ENCODE results near the gene LY6G6D. TPM values are rescaled to one million over a fixed set of nuclear protein-coding genes. Genes with fewer than 3 reads are reported as not detected.

The LY6G6D gene
- total and polyA plus RNA-seq, 2 of the 13 experiments (the other 11 are each of a cell fraction or from before 2014, with no cell fraction given): not detected

DNA sequence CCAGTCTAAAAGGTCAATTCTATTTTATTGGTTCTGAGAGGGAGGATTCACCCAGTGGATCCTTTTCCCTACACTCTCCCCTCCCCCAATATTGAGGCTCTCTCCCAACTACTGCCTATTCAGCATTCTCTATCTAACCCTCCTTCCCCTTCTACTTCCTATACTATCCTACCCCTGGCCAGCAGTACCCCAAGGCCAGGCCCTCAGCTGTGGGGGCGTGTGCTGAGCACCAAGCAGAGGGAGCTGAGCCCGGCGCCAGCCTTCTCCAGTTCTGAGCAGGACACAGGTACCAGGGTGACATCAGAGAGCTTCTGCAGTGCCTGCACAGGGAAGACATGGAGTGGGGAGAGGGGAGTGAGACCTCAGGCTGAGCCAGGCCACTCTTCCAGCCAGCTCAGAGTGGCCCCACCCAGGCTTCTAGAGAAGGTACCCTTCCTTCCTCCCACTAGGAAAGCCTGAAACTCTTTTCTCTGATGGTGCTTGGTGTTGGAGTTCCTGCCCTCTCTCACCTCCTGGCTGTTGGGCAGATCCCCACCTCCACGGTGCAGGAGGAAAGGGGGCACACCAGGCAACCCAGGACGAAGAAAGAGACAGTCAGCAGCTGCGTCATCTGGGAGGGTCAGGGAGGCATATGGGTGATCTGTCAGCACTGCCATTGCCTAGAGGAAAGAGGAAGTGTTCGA lies 12.0 kb downstream of the LY6G6D start:
- WGBS (ENCODE audit: low lambda C conversion rate): 84% methylated on average over 7 of the region's 7 CpGs
- Histone ChIP-seq H3K36me3 (replicated peaks in 1 of 2; ENCODE audit: control insufficient read depth in 1 of 2, insufficient read depth in 2 of 2, low read length in 2 of 2) (peaks cover 14 to 18% of the 10 kb centered on the region in 2 experiments), H3K27ac (ENCODE audit: extremely low read length, insufficient read depth, low read length) (no peak overlapping the region), H4K20me1 (ENCODE audit: insufficient read depth, low read length) (peaks cover 11% of the 10 kb centered on the region; the same call in 1 of the 2 replicates), H3K79me2 (ENCODE audit: insufficient read depth, low read length) (no peaks in the 10 kb centered on the region), H3K4me1 (ENCODE audit: insufficient read depth, low read length) (peaks cover 33% of the 10 kb centered on the region), H2AFZ (ENCODE audit: low read length) (no peak overlapping the region), H3K4me2 (ENCODE audit: low read depth, low read length) (no peak overlapping the region), H3K9ac (ENCODE audit: insufficient read depth, low read depth, low read length) (no peak overlapping the region), H3K9me3 (ENCODE audit: low read length) (no peaks in the 10 kb centered on the region), H3K27me3 (ENCODE audit: control insufficient read depth in 1 of 2, insufficient read depth in 2 of 2, low read length in 2 of 2) (peaks cover 0 to under 1% of the 10 kb centered on the region in 2 experiments; a peak in 2 of 5 replicates), H3K4me3 (replicated peaks in 1 of 3; ENCODE audit: insufficient read depth in 1 of 3, low read depth in 2 of 3, low read length in 3 of 3) (no peak overlapping the region)
- intact Hi-C loops (cut with micrococcal nuclease; ENCODE audit: unreplicated experiment): no loop called here
- ChIA-PET CTCF (ENCODE audit: low intra/inter-chr PET ratio, low total read pairs) (interaction anchor here (4.2 kb wide), 1 partner anchor 43 kb away, joined by 74 read pairs; no protein-coding TSS in a partner anchor), POLR2A (interaction anchor here (2.1 to 6.1 kb wide), 2 partner anchors 12 to 43 kb away, joined by 11 to 122 read pairs; partner anchors contain the start of genes CLIC1 and MSH5)
- TF ChIP-seq SOX6 (IDR thresholded peaks at IDR 0.05) (no peak), SOX6 (CRISPR knock-in tag; IDR thresholded peaks at IDR 0.05) (no peak), MAFK (conservative IDR thresholded peaks at IDR 0.05 in 1 of 2, IDR thresholded peaks at IDR 0.05 in 1 of 2; ENCODE audit: low read length in 2 of 2) (peak in 1 of 2 experiments; percentile 24; a peak in 2 of 4 replicates), SRSF4 (IDR thresholded peaks at IDR 0.05; ENCODE audit: low read depth, low read length, poor library complexity, severe bottlenecking) (no peak)
- in situ Hi-C loops (cut with HindIII; ENCODE audit: extremely low pct_ligation_motif_present, low pct_unique_long_range_greater_than_20kb): no loop called here
- DNase-seq (ENCODE audit: low spot score): no peak
- BruUV-seq (replicated peaks): no TSS peak
- ATAC-seq: no peak
- no peak for FAIRE-seq

DNA sequence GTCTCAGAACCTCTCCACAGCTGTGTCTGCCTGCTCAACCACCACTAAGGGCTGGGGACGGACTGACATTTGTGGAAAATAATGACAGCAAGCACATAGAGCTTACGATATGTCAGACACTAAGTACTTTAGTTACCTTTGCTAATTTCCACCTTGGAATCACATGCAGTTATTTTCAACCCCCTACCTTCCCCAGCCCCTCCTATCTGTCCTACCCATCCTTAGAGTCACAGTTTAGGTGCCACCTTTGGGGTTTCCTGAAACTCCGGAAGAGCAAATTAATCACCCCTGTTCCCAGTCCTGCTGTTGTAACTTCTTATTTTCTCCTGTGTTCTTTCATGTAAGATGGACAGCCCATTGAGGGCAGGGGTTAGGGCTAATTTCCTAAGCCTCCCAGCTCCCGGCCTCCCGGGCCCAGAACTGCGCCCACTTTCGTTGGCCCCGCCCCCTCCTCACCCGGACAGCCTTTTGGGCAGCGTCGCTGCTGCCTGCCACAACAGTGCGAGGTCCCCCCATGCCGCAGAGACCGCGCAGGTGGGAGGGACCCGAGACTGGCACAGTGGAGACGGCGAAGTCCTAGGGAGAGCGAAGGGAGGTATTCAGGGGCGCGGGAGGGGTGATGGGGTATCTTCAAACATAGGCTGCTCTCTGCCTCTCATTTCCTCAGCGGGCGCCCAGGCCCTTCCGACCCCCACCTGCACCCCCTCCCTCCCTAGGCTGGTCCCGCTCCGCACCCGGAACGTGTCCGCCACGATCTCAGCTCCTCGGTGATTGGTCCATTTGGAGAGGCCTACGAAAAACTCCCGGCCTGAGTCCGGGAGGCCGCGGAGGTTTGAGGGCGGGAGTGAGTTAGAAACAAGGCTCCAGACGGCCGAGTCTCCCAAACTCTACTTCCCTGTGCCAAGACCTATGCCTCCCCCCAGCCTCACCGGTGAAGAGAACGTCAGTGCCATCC lies 12.8 kb downstream of the LY6G6D start:
- peaks cover under 1% of the 10 kb centered on the region for H3K79me2 ChIP-seq (ENCODE audit: insufficient read depth, low read length)
- in situ Hi-C loops (cut with HindIII; ENCODE audit: extremely low pct_ligation_motif_present, low pct_unique_long_range_greater_than_20kb) (no loop called here), intact Hi-C loops (cut with micrococcal nuclease; ENCODE audit: unreplicated experiment) (no loop called here)
- H3K9me3 ChIP-seq (ENCODE audit: low read length): no peaks in the 10 kb centered on the region
- H4K20me1 ChIP-seq (ENCODE audit: insufficient read depth, low read length): peaks cover 14% of the 10 kb centered on the region; the same call in 1 of the 2 replicates
- no peak for FAIRE-seq
- H3K9ac ChIP-seq (ENCODE audit: insufficient read depth, low read depth, low read length): no peak overlapping the region
- POLR2A ChIA-PET: interaction anchor here (2.1 to 6.1 kb wide), 2 partner anchors 11 to 42 kb away, joined by 11 to 122 read pairs; partner anchors contain the start of genes CLIC1 and MSH5
- 96% methylated on average over 41 of the region's 41 CpGs for WGBS (ENCODE audit: low lambda C conversion rate)
- CTCF ChIA-PET (ENCODE audit: low intra/inter-chr PET ratio, low total read pairs): interaction anchor here (1.1 to 4.2 kb wide), 2 partner anchors 42 to 47 kb away, joined by 3 to 74 read pairs; partner anchors contain the start of gene LY6G5C
- H3K36me3 ChIP-seq (replicated peaks in 1 of 2; ENCODE audit: control insufficient read depth in 1 of 2, insufficient read depth in 2 of 2, low read length in 2 of 2): peaks cover 15 to 24% of the 10 kb centered on the region in 2 experiments
- H3K27me3 ChIP-seq (ENCODE audit: control insufficient read depth in 1 of 2, insufficient read depth in 2 of 2, low read length in 2 of 2): no peaks in the 10 kb centered on the region
- H2AFZ ChIP-seq (ENCODE audit: low read length): no peak overlapping the region
- no peak for DNase-seq (ENCODE audit: low spot score)
- no peak overlapping the region for H3K4me2 ChIP-seq (ENCODE audit: low read depth, low read length)
- no peak overlapping the region for H3K27ac ChIP-seq (ENCODE audit: extremely low read length, insufficient read depth, low read length)
- BruUV-seq (replicated peaks): no TSS peak
- H3K4me1 ChIP-seq (ENCODE audit: insufficient read depth, low read length): peaks cover 40% of the 10 kb centered on the region
- no peak overlapping the region for H3K4me3 ChIP-seq (replicated peaks in 1 of 3; ENCODE audit: insufficient read depth in 1 of 3, low read depth in 2 of 3, low read length in 3 of 3)
- no peak for ATAC-seq
- TF ChIP-seq, protein P1, sequence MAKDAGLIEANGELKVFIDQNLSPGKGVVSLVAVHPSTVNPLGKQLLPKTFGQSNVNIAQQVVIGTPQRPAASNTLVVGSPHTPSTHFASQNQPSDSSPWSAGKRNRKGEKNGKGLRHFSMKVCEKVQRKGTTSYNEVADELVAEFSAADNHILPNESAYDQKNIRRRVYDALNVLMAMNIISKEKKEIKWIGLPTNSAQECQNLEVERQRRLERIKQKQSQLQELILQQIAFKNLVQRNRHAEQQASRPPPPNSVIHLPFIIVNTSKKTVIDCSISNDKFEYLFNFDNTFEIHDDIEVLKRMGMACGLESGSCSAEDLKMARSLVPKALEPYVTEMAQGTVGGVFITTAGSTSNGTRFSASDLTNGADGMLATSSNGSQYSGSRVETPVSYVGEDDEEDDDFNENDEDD (CRISPR knock-in tag; IDR thresholded peaks at IDR 0.05; ENCODE audit: borderline replicate concordance): no peak
- TF ChIP-seq ZNF230 (CRISPR knock-in tag; IDR thresholded peaks at IDR 0.05) (no peak), HMG20A (CRISPR knock-in tag; IDR thresholded peaks at IDR 0.05; ENCODE audit: borderline replicate concordance) (no peak), MIER2 (CRISPR knock-in tag; IDR thresholded peaks at IDR 0.05) (no peak), NFYB (CRISPR knock-in tag; IDR thresholded peaks at IDR 0.05) (no peak), ZNF382 (CRISPR knock-in tag; IDR thresholded peaks at IDR 0.05; ENCODE audit: borderline replicate concordance) (no peak), REPIN1 (CRISPR knock-in tag; IDR thresholded peaks at IDR 0.05; ENCODE audit: borderline replicate concordance, low read depth) (no peak)
- TF ChIP-seq, protein P2, sequence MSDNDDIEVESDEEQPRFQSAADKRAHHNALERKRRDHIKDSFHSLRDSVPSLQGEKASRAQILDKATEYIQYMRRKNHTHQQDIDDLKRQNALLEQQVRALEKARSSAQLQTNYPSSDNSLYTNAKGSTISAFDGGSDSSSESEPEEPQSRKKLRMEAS (IDR thresholded peaks at IDR 0.05): no peak
- TF ChIP-seq, protein P3, sequence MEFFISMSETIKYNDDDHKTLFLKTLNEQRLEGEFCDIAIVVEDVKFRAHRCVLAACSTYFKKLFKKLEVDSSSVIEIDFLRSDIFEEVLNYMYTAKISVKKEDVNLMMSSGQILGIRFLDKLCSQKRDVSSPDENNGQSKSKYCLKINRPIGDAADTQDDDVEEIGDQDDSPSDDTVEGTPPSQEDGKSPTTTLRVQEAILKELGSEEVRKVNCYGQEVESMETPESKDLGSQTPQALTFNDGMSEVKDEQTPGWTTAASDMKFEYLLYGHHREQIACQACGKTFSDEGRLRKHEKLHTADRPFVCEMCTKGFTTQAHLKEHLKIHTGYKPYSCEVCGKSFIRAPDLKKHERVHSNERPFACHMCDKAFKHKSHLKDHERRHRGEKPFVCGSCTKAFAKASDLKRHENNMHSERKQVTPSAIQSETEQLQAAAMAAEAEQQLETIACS (CRISPR knock-in tag; IDR thresholded peaks at IDR 0.05): no peak

All from HepG2 (cell line).